ENCODE measurements around the gene CDH24. TPM values are rescaled to one million over a fixed set of nuclear protein-coding genes. Genes with fewer than 3 reads are reported as not detected.

CDH24 gene
- total and polyA plus RNA-seq, 2 of the 4 experiments (the other 2 are of a cell fraction): 3.9 to 24.4 TPM

GRCh38 chr14:22997676-22998323 is 59.5 kb downstream of the CDH24 start:
- no TSS peak for BruUV-seq (replicated peaks)
- intact Hi-C loops (cut with micrococcal nuclease) (no loop called here), in situ Hi-C loops (cut with MboI; ENCODE audit: low sequenced_read_pairs) (no loop called here), dilution Hi-C loops (cut with HindIII; ENCODE audit: low sequenced_read_pairs, unreplicated experiment) (no loop called here)
- Histone ChIP-seq H2AK9ac (replicated peaks; ENCODE audit: low read depth, low read length, poor library complexity) (peak overlapping the region; percentile 48), H4K8ac (ENCODE audit: low read depth in 2 of 2, low read length in 2 of 2) (no peak overlapping the region), H3K18ac (ENCODE audit: low read depth, low read length) (no peak overlapping the region), H3K4me3 (ENCODE audit: insufficient read depth, low read depth, low read length) (no peak overlapping the region), H4K20me1 (ENCODE audit: insufficient read depth, low read length) (no peaks in the 10 kb centered on the region), H3K4me2 (ENCODE audit: low read depth, low read length) (no peak overlapping the region), H3K27ac (ENCODE audit: insufficient read depth, low read length) (no peak overlapping the region), H3K9me1 (ENCODE audit: insufficient read depth, low read length) (no peaks in the 10 kb centered on the region; the same call in 1 of the 2 replicates), H3K9me3 (ENCODE audit: control insufficient read depth, insufficient read depth, low read length) (no peaks in the 10 kb centered on the region), H2BK20ac (ENCODE audit: low read depth, low read length) (no peak overlapping the region), H2BK120ac (ENCODE audit: low read depth, low read length) (no peak overlapping the region), H4K91ac (ENCODE audit: insufficient read depth, low read depth, low read length) (no peak overlapping the region), H4K5ac (ENCODE audit: low read depth, low read length) (no peak overlapping the region), H2BK5ac (ENCODE audit: low read depth, low read length, poor library complexity, severe bottlenecking) (no peak overlapping the region), H2BK15ac (ENCODE audit: low read depth, low read length) (no peak overlapping the region), H2AK5ac (ENCODE audit: low read depth, low read length) (no peak overlapping the region), H3K9ac (ENCODE audit: low read depth, low read length) (no peak overlapping the region), H3K27me3 (ENCODE audit: control insufficient read depth, insufficient read depth, low read length) (no peaks in the 10 kb centered on the region; the same call in 1 of the 2 replicates), H3K14ac (replicated peaks; ENCODE audit: low read depth, low read length) (no peak overlapping the region), H3K36me3 (ENCODE audit: control insufficient read depth, insufficient read depth, low read length) (no peaks in the 10 kb centered on the region), H3K4ac (ENCODE audit: low read depth, low read length) (no peak overlapping the region), H3K79me1 (ENCODE audit: low read depth in 1 of 2, low read length in 2 of 2) (no peaks in the 10 kb centered on the region), H3K4me1 (ENCODE audit: control insufficient read depth, insufficient read depth, low read length) (peaks cover 4% of the 10 kb centered on the region), H3K23ac (ENCODE audit: low read depth, low read length) (no peak overlapping the region), H2AFZ (replicated peaks; ENCODE audit: low read length, poor library complexity) (no peak overlapping the region), H3K56ac (ENCODE audit: extremely low read depth, insufficient read depth, low read length) (no peak overlapping the region)
- CTCF ChIA-PET: no interaction called here
- ATAC-seq (ENCODE audit: low read depth) (no peak), DNase-seq (no peak)
- TF ChIP-seq ELK1 (IDR thresholded peaks at IDR 0.05; ENCODE audit: borderline replicate concordance, low read depth, low read length) (no peak), SMC3 (IDR thresholded peaks at IDR 0.05; ENCODE audit: low read depth, low read length) (no peak), BHLHE40 (IDR thresholded peaks at IDR 0.05; ENCODE audit: low read depth, low read length) (no peak), NFE2L2 (IDR thresholded peaks at IDR 0.05; ENCODE audit: low read depth, low read length) (no peak), RCOR1 (IDR thresholded peaks at IDR 0.05; ENCODE audit: insufficient replicate concordance, low read length) (no peak), MXI1 (IDR thresholded peaks at IDR 0.05; ENCODE audit: borderline replicate concordance, low read depth, low read length) (no peak), CHD1 (IDR thresholded peaks at IDR 0.05; ENCODE audit: low read depth, low read length) (no peak), MAFK (IDR thresholded peaks at IDR 0.05; ENCODE audit: low read depth, low read length) (no peak)
- TF ChIP-seq, protein P1, sequence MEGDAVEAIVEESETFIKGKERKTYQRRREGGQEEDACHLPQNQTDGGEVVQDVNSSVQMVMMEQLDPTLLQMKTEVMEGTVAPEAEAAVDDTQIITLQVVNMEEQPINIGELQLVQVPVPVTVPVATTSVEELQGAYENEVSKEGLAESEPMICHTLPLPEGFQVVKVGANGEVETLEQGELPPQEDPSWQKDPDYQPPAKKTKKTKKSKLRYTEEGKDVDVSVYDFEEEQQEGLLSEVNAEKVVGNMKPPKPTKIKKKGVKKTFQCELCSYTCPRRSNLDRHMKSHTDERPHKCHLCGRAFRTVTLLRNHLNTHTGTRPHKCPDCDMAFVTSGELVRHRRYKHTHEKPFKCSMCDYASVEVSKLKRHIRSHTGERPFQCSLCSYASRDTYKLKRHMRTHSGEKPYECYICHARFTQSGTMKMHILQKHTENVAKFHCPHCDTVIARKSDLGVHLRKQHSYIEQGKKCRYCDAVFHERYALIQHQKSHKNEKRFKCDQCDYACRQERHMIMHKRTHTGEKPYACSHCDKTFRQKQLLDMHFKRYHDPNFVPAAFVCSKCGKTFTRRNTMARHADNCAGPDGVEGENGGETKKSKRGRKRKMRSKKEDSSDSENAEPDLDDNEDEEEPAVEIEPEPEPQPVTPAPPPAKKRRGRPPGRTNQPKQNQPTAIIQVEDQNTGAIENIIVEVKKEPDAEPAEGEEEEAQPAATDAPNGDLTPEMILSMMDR (conservative IDR thresholded peaks at IDR 0.05; ENCODE audit: low read depth, low read length): no peak
- TF ChIP-seq, protein P2, sequence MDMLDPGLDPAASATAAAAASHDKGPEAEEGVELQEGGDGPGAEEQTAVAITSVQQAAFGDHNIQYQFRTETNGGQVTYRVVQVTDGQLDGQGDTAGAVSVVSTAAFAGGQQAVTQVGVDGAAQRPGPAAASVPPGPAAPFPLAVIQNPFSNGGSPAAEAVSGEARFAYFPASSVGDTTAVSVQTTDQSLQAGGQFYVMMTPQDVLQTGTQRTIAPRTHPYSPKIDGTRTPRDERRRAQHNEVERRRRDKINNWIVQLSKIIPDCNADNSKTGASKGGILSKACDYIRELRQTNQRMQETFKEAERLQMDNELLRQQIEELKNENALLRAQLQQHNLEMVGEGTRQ (IDR thresholded peaks at IDR 0.05; ENCODE audit: low read depth, low read length): no peak
- WGBS, 2 experiments (ENCODE audit: extremely low coverage in 2 of 2, insufficient read length in 1 of 2): 89% methylated on average over 2 of the region's 9 CpGs; no CpG with 5 or more reads in 1 of the 2 experiments
- POLR2A ChIA-PET (ENCODE audit: unreplicated experiment): no interaction called here

Measured in IMR-90 (cell line).